DND-41 (cell line): ENCODE data around the gene EFCAB11.
"Not testable (repeated sequence)": the region's sequence is repeated elsewhere in the genome, so short reads cannot be mapped to it uniquely, and the experiment has no call there.

Source experiments
- ATAC-seq: fragments of 200-7000 bp; cut with Tn5 transposase; 3 replicates; pipeline ENCODE4 v1.9.1; 2021; ENCODE audit warnings: low read depth; ENCODE audit not compliant: insufficient read depth
- DNase-seq: peaks from one replicate; pipeline ENCODE4 v3.0.0-alpha.2; 2020
- H2AFZ ChIP-seq: 2 replicates; pipeline ENCODE4 v1.6.0; 2012; ENCODE audit warnings: low read depth, low read length
- H3K27ac ChIP-seq: 2 replicates; pipeline ENCODE4 v1.5.1; 2012; ENCODE audit warnings: low read length, inconsistent platforms
- H3K27me3 ChIP-seq: fragments of 200-600 bp; sonication (generic); 2 replicates; pipeline ENCODE4 v1.6.0; 2012; ENCODE audit warnings: low read length, mild to moderate bottlenecking, inconsistent platforms; ENCODE audit not compliant: insufficient read depth, poor library complexity
- H3K36me3 ChIP-seq: 2 replicates; pipeline ENCODE4 v1.5.1; 2012; ENCODE audit warnings: low read length, inconsistent platforms; ENCODE audit not compliant: insufficient read depth
- H3K4me1 ChIP-seq: 2 replicates; pipeline ENCODE4 v1.5.1; 2012; ENCODE audit warnings: mild to moderate bottlenecking, low read length; ENCODE audit not compliant: insufficient read depth
- H3K4me2 ChIP-seq: 2 replicates; pipeline ENCODE4 v1.6.0; 2012; ENCODE audit warnings: mild to moderate bottlenecking, moderate library complexity, low read length, inconsistent platforms; ENCODE audit not compliant: insufficient read depth
- H3K4me3 ChIP-seq, 2 experiments: fragments of 200-600 bp in 1 of 2; shearing (Covaris generic) in 1 of 2; 2 replicates each; pipeline ENCODE4 v1.5.1; 2012 to 2016; ENCODE audit warnings: inconsistent platforms in 2 of 2, low read length in 2 of 2, mild to moderate bottlenecking in 2 of 2, low read depth in 1 of 2, moderate library complexity in 1 of 2
- H3K79me2 ChIP-seq: 2 replicates; pipeline ENCODE4 v1.6.0; 2012; ENCODE audit warnings: low read length, inconsistent platforms; ENCODE audit not compliant: insufficient read depth
- H3K9ac ChIP-seq: 2 replicates; pipeline ENCODE4 v1.6.0; 2012; ENCODE audit warnings: low read depth, mild to moderate bottlenecking, inconsistent platforms, low read length, moderate library complexity
- H3K9me3 ChIP-seq: 2 replicates; pipeline ENCODE4 v1.5.1; 2012; ENCODE audit warnings: low read length, moderate library complexity, mild to moderate bottlenecking, inconsistent platforms; ENCODE audit not compliant: insufficient read depth, severe bottlenecking
- H4K20me1 ChIP-seq: 2 replicates; pipeline ENCODE4 v1.6.0; 2012; ENCODE audit warnings: low read length; ENCODE audit not compliant: insufficient read depth
- CTCF ChIP-seq: IDR thresholded peaks from 2 replicates; pipeline ENCODE4 v1.5.1; 2012; ENCODE audit warnings: borderline replicate concordance, low read length, moderate library complexity, mild to moderate bottlenecking; ENCODE audit not compliant: poor library complexity, severe bottlenecking; ENCODE audit errors: extremely low read depth
- EZH2 ChIP-seq: IDR thresholded peaks from 3 replicates; pipeline ENCODE4 v1.6.1; 2012; ENCODE audit warnings: borderline replicate concordance, low read depth, mild to moderate bottlenecking, moderate library complexity, low read length, inconsistent platforms; ENCODE audit not compliant: severe bottlenecking

Gene EFCAB11

DNA sequence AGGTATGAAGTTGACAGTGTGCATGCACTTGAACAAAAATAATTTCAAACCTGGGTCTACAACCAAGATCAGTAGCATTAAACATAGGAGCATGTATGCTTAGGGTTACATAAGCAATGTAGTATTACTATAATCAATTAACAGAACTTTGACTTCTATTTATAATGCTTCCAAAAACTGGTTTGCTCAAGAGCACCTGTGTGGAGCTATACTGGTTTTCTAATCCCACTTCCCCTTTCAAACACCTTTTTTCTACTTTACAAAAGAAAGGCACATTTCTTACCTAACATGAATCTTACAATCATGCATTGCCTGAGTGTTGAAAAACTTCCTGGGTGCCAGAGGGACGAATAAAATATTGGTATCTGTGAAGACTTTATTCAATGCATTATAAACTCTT, 72.7 kb downstream of the EFCAB11 start:
- Histone ChIP-seq H3K4me1 (no peaks in the 10 kb centered on the region), H2AFZ (no peak overlapping the region), H4K20me1 (no peaks in the 10 kb centered on the region), H3K27me3 (no peaks in the 10 kb centered on the region), H3K4me2 (no peak overlapping the region), H3K4me3 (no peak overlapping the region), H3K36me3 (no peaks in the 10 kb centered on the region), H3K79me2 (no peaks in the 10 kb centered on the region), H3K9me3 (no peaks in the 10 kb centered on the region), H3K27ac (no peak overlapping the region), H3K9ac (no peak overlapping the region)
- DNase-seq (no peak), ATAC-seq (no peak)
- no peak for TF ChIP-seq CTCF
- TF ChIP-seq EZH2, result no peak

- H3K4me2 ChIP-seq, ATAC-seq, H3K4me1 ChIP-seq: not testable (repeated sequence)
Observed at GRCh38 chr14:89874091-89874490, 80.4 kb downstream of the EFCAB11 start.

GRCh38 chr14:89870316-89870715, 84.2 kb downstream of the EFCAB11 start:
- no peak overlapping the region for H3K4me2 ChIP-seq
- H3K36me3 ChIP-seq, result no peaks in the 10 kb centered on the region
- H3K79me2 ChIP-seq, result no peaks in the 10 kb centered on the region
- H3K27ac ChIP-seq, result no peak overlapping the region
- H3K27me3 ChIP-seq, result no peaks in the 10 kb centered on the region
- TF ChIP-seq CTCF (no peak), EZH2 (no peak)
- H4K20me1 ChIP-seq, result no peaks in the 10 kb centered on the region
- H2AFZ ChIP-seq, result no peak overlapping the region
- H3K9ac ChIP-seq, result no peak overlapping the region
- H3K9me3 ChIP-seq, result peaks cover 16% of the 10 kb centered on the region
- H3K4me1 ChIP-seq, result no peaks in the 10 kb centered on the region
- no peak overlapping the region for H3K4me3 ChIP-seq
- no peak for DNase-seq
- ATAC-seq, result no peak

More at GRCh38 chr14:89874091-89874490, 80.4 kb downstream of the EFCAB11 start:
- H3K27me3 ChIP-seq, H3K9ac ChIP-seq, H3K36me3 ChIP-seq, H3K4me3 ChIP-seq, H3K27ac ChIP-seq, H2AFZ ChIP-seq, DNase-seq, H3K9me3 ChIP-seq, H4K20me1 ChIP-seq, H3K79me2 ChIP-seq: not testable (repeated sequence)

- no peaks in the 10 kb centered on the region for H3K36me3 ChIP-seq
- no peaks in the 10 kb centered on the region for H3K27me3 ChIP-seq
- peaks cover 16% of the 10 kb centered on the region for H3K9me3 ChIP-seq
- no peaks in the 10 kb centered on the region for H4K20me1 ChIP-seq
- H3K4me1 ChIP-seq, result no peaks in the 10 kb centered on the region
- H2AFZ ChIP-seq, result no peak overlapping the region
- TF ChIP-seq EZH2, result no peak
- no peak for TF ChIP-seq CTCF
- H3K4me3 ChIP-seq, result no peak overlapping the region
- ATAC-seq, result no peak
- no peak for DNase-seq
- H3K27ac ChIP-seq, result no peak overlapping the region
- H3K79me2 ChIP-seq, result no peaks in the 10 kb centered on the region
- no peak overlapping the region for H3K9ac ChIP-seq
- H3K4me2 ChIP-seq, result no peak overlapping the region
Observed at GRCh38 chr14:89869606-89870005, 84.9 kb downstream of the EFCAB11 start.
